HG03520 (cell line): ENCODE measurements around the gene TBX3.

Source experiments
- ATAC-seq: cut with Tn5 transposase; IDR thresholded peaks from one replicate; pipeline ENCODE4 v1.9.1; 2021; ENCODE audit warnings: mild to moderate bottlenecking, moderate library complexity; ENCODE audit not compliant: unreplicated experiment

The TBX3 gene

DNA sequence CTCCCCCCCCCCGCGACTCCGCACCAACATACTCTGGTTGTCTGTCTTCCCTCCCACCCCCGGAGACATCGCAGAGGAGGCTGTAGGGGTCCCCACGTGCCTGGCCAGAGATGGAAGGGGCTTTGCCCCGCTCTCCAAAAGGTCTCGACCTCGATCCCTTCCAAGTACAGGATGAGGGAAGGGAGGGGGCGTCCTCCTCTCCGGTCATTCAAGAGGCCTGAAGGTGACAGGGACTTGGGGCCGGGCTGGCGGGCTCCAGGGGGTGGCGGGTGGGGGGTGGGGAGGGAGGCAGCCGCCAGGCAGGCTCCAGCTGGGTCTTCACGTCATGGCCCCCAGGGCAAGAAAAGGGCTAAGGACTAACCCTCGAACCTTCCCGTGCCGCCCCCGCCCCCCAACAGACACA is 15.1 kb downstream of the TBX3 start:
- no peak for ATAC-seq

DNA sequence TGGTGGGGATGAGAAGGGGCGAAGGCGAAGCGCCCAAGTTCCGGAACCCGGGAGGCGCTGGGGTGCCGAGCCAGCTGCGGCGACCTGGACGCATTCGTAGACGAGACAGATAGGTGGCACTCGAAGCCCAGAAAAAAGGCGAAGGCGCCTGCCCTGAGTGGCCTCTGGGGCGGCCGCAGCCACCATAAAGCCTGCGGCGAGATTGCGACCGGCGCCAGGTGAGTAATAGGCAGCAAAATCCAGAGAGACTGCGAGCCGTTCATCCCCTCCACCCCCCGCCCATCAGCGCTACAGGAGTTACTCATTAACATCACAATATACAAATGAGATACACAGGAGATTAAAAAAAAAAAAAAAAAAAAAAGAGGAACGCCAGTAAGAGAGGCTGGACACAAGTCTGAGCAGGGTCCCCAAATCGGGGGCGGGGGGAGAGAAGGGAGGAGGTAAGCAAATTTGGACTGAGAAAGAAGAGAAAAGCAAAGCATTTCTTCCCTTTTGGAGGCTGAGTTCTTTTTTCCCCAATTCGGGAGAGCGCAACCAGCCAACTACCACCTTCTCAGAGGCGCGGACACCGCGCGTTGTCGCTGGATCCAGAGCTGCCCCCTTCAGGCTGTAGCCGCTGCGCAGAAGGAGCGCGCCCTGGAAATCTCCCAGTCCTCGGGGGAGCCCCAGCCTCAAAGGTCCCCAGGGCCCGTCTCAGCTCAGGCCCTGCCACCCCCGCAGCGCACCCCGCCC is 15.7 kb downstream of the TBX3 start:
- no peak for ATAC-seq

DNA sequence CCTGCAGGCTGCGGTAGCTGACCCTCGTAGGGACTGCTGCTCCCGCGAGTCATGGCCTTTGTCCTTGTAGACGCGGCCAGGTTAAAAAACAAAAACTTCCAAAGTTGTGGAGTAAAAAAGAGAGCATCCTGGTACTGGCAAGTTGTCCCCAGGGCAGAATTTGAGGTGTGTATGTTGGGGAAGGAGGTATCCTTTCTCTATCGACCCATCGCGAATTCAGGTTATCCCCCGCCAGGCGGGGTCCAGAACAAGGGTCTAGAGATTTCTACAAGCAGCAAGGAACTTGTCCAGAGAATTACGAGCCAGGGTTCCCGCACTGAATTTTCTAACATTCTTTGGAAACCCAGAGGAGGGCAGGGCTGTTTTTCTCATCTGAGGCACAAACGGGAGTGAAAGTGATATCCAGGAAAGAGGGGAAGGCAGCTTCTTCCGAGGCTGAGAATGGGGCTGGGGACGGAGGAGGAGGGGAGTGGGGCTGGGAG is 16.3 kb downstream of the TBX3 start:
- ATAC-seq: no peak

DNA sequence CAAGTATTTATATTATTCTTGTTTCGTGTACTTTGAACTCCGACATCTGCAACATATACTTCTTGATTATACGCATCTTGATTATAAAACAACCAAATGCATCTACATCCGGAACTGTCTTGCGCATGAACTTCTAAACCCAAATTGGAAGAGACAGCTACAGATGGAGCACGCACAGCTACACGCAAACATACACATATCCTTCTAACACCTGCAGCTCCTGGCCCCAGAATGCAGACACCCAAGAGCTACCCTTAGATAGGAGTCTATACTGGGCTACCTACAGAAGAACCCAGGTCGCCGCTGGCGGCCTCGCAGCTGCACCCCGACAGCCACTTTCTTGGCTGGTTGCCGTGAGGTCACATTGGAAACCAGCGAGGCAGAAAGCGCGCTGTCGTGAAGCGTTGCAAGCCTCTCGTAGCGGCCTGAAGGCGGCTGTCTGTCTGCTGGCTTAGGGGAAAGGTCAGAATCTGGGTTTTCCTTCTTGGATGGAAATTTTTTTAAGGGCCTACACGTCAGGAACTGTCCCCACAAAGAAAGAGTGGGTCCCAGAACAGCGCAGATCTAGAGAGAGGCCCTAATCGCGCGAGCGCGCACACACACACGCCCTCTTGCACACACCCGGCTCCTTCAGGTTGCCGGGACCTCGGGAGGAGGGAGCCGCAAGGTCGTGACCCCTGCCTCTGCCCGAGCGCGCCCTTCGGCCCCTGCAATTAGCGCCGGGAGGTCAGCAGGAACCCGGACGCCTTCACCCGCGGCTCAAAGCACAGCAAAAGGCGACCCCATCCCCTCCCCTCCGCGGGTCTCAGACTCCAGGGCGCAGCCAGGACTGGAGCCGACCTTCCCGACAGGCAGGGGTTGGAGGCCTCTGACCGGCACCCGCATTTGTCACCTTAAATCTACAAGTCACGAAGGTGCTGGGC is 17.0 kb downstream of the TBX3 start:
- ATAC-seq: no peak

DNA sequence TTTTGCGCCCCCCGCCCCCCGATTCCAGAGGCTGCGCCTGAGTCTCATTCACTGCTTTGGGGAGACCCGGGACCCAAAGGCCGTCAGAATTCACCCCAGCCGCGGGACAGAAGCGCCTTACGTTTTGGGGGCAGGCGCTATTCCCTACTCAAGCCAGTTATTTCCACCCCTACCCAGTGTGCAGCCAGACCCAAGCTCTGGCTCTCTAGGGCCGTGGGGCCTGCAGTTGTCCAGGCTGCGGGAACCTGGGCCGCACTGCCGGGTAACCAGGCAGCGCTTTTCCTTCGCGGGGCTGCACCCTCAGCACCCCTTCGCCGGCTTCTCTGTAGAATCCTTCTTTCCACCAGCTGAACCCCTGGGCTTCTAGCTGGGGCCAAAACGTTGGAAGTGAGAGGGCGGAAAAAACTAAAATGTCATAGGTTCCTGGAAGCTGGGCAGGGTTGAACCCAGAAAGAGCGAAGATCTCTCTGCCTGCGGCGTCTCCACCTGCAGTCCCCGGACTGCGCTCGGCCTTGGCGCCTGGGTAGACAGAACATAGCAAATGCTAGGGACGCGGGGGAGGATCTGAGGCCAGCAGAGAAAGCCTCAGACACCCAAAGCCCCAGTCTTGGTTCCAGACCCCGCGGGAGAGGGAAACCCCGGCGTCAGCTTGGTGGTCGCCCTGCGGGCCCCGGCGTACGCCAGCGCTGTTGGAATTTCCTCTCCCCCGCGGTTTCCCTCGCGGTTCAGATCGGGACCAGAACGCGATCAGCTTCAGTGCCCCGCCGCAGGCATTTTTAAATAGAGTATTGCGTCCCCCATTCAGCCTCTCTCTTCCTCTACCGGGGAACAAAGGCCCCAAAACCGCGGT is 18.3 kb downstream of the TBX3 start:
- no peak for ATAC-seq

DNA sequence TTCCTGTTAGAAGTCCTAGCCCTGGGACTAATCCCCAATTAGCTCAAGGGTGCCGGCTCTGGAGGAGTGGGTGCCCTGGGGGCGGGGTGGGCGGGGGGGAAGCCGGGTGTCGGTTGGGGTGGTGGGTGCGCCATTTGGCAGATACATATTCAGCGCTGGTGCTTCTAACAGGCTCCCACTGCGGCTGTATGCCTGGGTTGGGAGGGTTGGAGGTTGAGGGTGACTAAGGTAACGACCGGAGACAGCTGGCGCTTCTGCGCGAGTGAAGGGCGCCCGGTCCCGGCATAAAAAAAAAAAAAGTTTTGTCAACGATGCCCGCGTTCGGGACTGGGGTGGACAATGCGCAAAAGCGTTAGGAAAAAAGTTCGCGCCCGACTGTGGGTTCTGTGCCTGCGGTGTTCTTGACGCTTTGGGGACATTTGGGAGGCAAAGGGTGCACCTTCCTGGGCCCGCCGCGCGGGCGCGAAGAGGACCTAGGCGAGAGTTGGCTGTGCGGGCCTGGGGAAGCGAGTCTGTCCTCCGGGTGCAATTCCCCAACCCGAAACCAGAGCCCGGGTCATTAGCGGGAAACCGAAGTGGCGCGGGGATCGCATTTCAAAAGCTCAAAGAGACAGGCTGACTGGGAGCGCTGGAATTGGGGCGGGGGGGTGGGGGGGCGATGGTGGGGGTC is 19.2 kb downstream of the TBX3 start:
- ATAC-seq: no peak

DNA sequence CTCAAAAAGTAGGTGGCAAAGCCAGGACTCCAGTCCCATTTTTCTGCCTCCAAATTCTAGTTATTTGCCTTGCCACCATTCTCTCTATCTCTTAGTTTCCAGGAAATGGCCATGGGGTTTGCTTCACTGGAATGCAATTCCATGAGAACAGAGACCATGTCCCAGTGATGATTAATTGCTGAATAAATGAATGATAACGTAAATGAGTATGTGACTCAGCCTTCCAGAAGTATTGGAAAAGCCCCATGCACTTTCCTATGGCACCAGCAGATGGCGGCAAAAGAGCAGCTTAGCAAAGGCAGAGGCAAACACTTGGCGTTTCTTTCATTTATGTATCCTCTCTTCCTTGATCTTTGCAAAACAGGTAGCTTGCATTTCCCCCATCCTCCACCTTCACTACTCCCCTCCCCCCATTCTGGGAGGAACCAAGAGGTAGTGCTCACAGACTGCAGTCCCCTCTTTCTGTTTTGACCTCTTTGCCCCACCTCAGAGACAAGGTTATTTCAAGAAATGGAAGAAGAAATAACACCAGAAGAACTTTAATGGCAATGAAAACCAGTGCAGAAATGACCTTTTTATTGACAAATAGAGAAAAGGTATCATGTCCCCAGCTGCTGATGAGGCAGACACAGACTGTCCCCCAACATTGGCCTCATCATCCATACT is 21.3 kb downstream of the TBX3 start:
- no peak for ATAC-seq

DNA sequence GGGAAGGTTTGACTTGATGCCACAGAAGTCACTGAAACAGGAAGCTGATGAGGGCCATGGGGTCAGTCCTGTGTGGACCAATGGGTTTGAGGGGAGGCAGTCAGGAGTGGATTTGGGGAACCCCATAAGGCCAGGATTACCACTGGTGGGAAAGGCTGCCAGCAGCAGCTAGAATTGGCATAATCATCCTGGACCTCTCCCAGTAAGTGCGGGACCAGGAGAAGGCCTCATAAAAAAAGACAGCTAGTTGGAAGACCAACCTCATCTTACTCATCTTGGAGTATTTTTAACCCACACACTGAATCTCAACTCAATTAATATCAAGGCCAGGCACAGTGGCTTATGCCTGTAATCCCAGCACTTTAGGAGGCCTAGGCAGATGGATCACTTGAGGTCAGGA is 22.7 kb downstream of the TBX3 start:
- no peak for ATAC-seq

DNA sequence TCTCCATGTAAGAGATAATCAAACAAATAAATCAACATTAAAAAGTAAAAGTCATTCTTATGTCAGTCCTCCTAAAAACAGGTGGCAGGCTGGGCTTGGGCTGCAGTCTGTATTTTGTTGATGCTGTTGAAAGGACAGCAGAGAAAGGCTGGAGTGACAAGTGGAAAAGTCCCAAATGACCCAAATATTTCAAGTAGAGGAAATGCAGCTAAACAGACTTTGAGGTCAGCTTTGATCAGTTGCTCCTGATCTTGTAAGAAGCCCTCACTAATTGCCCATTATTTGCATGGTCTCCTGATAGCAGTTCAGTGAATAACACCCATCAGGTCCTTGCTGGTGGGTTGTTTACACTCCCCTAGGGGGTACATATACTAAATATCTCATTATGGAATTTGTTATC is 24.9 kb downstream of the TBX3 start:
- ATAC-seq: no peak

DNA sequence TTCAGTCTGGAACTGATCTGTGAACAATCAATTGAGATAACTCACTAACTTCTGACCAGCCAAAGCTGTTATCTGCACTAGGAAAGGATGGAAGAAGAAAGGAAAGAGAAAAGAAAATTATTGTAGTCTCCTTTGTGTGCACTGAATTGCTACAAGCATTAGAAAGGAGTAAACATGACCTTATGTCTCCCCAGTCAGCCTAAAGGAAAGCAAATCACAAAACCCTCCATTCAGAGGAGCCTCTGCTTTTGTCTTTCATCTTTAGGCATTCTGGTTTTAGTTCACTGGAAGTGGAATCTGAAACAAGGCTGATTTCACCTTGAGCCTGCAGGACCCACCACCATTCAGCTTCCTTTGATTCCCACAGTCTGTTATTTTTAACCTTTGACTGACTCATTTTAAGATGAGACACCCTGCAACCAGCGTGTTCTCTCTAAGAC is 26.0 kb downstream of the TBX3 start:
- ATAC-seq: no peak

DNA sequence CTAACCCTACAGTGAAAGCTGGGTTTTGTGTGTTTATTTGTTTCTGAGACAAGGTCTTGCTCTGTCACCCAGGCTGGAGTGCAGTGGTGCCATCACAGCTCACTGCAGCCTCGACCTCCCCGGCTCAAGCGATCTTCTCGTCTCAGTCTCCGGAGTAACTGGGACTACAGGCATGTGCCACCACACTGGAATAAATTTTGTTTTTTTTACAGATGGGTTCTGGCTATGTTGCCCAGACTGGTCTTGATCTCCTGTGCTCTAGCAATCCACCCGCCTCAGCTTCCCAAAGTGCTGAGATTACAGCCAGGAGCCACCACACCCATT is 26.4 kb downstream of the TBX3 start:
- no peak for ATAC-seq

DNA sequence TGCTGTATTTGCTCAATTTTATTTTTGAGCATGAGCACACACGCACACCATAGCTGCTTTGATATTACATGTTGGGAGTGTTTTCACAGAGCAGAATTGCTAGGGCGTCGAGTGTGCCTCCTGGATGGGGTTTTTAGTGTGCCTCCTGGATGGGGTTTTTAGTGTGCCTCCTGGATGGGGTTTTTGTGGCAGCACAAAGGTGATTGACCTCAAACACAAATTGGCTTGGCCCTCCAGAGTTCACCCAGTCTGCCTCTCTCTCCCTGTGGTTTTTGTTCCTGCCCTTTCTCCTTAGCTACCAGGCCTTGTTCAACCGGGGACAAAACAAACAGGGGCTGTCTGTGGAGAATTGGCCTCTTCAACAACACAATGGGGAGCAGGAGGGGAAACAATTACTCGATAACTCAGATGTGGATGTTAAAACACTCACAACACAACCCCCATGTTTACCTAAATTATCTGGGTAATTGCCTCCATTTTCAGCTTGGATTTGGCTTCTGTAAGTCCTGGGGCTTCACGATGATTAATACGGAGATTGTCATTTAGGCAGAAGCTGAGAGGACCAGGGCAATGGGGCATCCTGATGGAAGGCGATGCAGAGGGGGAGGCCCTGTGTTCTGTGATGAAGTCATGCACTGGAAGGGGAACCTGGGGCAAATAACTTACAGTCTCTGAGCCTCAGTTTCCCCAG is 26.9 kb downstream of the TBX3 start:
- no peak for ATAC-seq

DNA sequence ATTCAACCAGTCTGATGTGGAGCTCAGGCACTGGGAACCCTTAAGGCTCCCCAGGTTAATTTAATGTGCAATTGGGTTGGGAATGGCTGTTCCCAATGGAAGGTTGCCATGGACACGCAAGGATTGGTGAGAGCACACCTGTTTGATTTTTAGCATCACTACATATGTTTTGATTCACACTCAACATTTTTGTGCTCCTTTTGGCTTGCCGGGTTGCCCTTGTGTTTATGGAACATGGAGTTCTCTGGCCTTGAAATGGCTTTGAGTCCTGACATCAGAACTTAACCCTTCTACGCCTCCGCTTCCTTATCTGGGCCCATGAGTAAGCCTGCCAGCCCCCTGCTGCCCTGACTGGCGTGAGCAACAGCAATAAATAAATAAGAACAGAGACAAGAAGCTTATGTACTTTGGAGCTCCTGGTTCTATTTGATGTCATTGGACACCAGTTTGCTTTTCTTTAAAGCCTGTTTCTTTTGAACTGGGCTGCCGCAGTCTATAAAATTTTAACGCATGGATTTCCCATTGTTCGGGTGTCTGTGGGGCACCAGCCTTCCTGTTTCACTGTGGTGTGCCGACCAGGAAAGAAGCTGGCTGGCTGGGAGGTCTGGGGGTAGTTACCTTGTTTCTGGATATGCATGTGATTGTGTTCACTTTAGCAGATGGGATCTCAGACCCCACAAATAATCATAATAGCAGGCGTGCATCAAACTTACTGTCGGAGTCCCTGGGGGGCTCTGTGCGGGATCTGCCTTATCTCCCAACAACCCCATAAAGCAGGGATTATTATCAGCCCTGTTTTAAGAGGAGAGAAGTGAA is 27.8 kb downstream of the TBX3 start:
- no peak for ATAC-seq

DNA sequence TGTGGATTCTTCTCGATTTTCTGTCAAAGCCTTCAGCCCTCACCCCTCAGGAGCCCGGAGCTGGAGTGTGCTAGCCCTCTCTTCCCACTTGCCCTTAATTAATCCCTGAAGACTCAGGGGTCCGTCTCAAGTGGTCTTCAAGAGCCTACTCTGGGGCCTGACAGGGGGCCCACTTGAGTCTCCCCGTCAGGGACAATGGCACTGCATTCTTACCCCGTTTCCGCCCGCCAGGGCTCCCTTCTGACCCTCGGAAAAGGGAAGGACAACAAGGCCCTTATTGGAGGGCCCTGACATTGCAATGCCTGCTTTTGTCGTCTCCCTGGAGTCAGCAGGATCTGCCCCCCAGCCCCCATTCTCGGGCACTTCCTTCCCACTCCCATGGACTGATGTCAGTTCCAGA is 34.4 kb downstream of the TBX3 start:
- ATAC-seq: no peak

DNA sequence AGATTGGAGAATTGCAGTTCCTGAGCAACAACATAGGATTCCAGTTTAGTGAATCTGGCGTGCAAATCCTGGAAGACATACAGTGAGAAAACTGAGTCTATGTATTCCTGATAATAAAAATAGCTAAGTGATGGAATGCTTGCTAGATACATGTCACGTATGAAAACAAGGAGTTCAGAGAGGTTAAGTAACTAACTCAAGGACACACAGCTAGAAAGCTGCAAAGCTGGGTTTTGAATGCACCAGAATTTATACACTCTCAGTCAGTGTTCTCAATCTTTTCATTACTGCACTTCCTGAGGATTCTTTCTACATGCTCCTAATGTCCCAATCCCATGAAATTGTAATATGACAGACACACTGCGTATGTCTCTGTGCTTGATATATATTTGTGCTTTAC is 35.3 kb downstream of the TBX3 start:
- ATAC-seq: no peak

DNA sequence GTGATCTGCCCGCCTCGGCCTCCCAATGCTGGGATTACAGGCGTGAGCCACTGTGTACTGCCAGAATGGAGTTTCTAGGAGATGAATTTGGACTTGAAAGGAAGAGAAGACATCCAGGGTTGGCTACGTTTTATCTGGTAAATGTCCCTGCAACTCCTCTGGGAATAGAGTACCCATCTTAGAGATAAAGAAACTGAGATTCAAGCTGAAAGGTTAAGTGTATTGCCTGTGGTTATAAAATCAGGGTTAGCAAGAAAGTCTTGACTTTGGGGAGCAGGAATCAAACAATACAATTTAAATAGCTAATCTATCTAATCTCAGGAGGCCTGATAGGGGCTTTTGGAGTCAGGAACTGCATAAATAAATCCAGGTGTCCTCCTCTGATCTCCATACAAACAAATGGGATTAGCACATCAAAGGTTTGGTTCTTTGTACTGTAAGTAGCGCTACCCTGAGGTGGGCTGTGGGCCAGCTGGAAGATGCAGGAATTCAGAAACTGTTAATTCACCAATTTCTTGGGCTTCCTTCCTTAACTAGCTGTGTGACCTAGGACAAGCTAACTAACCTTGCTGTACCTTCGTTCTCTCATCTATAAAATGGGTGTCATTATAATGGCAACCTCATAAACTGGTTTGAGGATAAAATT is 45.1 kb downstream of the TBX3 start:
- no peak for ATAC-seq

DNA sequence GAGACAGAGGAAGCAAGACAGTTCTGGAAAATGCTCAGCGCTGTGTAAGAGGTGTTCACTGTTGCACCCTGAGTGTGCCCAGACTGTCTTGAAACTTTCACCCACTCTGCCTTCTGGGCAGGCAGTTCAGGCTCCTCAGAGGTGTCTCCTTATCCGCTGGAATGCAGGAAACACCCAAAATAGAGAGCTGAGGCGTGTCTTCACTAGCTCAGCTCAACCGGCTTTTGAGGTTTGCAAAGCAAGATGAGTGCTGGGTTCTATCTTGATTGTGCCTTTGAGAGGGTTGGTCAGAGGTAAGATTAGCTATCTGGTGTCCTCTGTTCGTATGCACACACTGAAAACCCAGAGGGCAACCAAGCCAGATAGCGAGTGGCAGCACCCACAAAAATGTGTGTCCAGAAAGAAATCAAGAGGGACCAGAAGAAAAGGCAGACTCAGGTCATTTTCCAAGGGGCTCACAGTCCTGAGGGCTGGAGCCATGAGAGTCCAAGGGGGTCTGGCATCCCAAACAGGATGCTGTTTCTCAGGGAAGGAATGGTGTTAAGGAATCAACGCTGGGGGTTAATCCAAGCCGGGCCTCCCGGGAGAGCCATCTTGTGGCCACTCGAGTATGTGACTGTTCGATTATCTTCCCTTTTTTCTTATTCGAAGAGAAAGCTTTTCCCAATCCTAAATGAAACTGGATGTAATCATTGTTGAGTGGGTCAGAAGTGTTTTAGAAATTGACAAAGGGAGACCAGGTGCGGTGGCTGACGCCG is 47.1 kb downstream of the TBX3 start:
- ATAC-seq: no peak

DNA sequence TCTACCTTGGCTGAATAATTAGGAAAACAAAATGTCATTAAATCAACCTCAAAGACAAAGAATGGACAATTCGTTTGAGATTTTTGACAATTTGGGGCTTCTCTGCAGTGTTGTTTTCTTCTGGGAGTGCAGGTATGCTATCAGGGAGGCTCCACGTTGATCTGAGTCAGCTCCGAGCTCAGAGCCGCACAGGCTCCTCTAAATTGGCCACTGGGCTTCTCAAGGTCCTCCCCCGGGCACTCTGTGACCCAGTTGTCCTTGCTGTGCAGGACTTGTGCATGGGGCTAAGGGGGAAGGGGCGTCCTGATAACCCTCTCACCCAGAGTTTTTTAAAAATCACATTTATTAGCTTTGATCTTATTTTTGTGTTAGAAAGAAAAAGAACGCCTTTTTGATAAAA is 52.7 kb downstream of the TBX3 start:
- ATAC-seq: no peak
